Natural killer cell (primary cell): ENCODE data around the gene SCTR. TPM values are rescaled to one million over a fixed set of nuclear protein-coding genes. Genes with fewer than 3 reads are reported as not detected.

Experiments
- ATAC-seq, 3 donors: fragments of 150-1000 bp in 2 of 3; fragments of 200-7000 bp in 1 of 3; cut with Tn5 transposase; 1 replicate in 1 of 3; 2 replicates in 2 of 3; pipeline ENCODE4 v1.10.0; 2021; ENCODE audit warnings: mild to moderate bottlenecking in 2 of 3, moderate library complexity in 2 of 3
- DNase-seq, 2 donors: peaks; one replicate each; pipeline versions ENCODE4 v3.0.0 to v3.0.0-alpha.2; 2013 to 2021; ENCODE audit warnings: mixed read lengths in 1 of 2
- H3K27ac ChIP-seq: one replicate; pipeline ENCODE4 v1.5.1; 2013; ENCODE audit warnings: mild to moderate bottlenecking, low read length
- H3K27me3 ChIP-seq: one replicate; pipeline ENCODE4 v1.6.1; 2013; ENCODE audit warnings: low read length; ENCODE audit not compliant: control insufficient read depth, insufficient read depth
- H3K36me3 ChIP-seq: one replicate; pipeline ENCODE4 v1.6.1; 2013; ENCODE audit warnings: low read length; ENCODE audit not compliant: control insufficient read depth, insufficient read depth
- H3K4me1 ChIP-seq: one replicate; pipeline ENCODE4 v1.6.1; 2013; ENCODE audit warnings: low read length; ENCODE audit not compliant: control insufficient read depth, insufficient read depth
- H3K4me3 ChIP-seq: one replicate; pipeline ENCODE4 v1.5.1; 2013; ENCODE audit warnings: low read length
- H3K9me3 ChIP-seq: one replicate; pipeline ENCODE4 v1.6.1; 2013; ENCODE audit warnings: low read length; ENCODE audit not compliant: control insufficient read depth, insufficient read depth
- H3K27ac Mint-ChIP-seq, 2 donors: one replicate each; pipeline ENCODE4 v1.8.0; 2022; ENCODE audit warnings: mild to moderate bottlenecking in 2 of 2, mixed read lengths in 2 of 2, moderate library complexity in 1 of 2
- H3K27me3 Mint-ChIP-seq, 2 donors: one replicate each; pipeline ENCODE4 v1.8.0; 2022; ENCODE audit warnings: low read depth in 2 of 2, mixed read lengths in 2 of 2
- H3K36me3 Mint-ChIP-seq: one replicate; pipeline ENCODE4 v1.8.0; 2022; ENCODE audit warnings: mixed read lengths
- H3K4me1 Mint-ChIP-seq, 2 donors: one replicate each; pipeline ENCODE4 v1.8.0; 2022; ENCODE audit warnings: mixed read lengths in 2 of 2
- H3K4me3 Mint-ChIP-seq: one replicate; pipeline ENCODE4 v1.8.0; 2022; ENCODE audit warnings: mild to moderate bottlenecking, moderate library complexity, mixed read lengths
- H3K9me3 Mint-ChIP-seq, 2 donors: one replicate each; pipeline ENCODE4 v1.8.0; 2022; ENCODE audit warnings: mixed read lengths in 2 of 2
- WGBS: methylation state at CpG from one replicate; pipeline ENCODE4 v1.1.7; 2013; ENCODE audit warnings: missing lambda C conversion rate; ENCODE audit not compliant: insufficient coverage; 5-methylcytosine and 5-hydroxymethylcytosine counted together
- intact Hi-C: fragments of 100-400 bp; cut with micrococcal nuclease; formaldehyde crosslinking; loops from one replicate; pipeline ENCODE4 v1.14.2; 2022
- total RNA-seq, 4 donors: library from RNA; stranded (reverse); fragments of 120-200 nt in 1 of 4; gene quantifications; one replicate each; pipeline versions ENCODE4 v1.2.3 to v1.2.4, GENCODE V29; 2013 to 2022
- TF ChIP-seq, protein P1 (sequence below): fragments of 200-600 bp; IDR thresholded peaks from one replicate; pipeline ENCODE4 v1.8.0; 2022; ENCODE audit warnings: antibody characterized with exemption

SCTR gene
- total RNA-seq, 3 donors from 2014 or later (not counting 1 experiment from before 2014, with no cell fraction given) = not detected

DNA sequence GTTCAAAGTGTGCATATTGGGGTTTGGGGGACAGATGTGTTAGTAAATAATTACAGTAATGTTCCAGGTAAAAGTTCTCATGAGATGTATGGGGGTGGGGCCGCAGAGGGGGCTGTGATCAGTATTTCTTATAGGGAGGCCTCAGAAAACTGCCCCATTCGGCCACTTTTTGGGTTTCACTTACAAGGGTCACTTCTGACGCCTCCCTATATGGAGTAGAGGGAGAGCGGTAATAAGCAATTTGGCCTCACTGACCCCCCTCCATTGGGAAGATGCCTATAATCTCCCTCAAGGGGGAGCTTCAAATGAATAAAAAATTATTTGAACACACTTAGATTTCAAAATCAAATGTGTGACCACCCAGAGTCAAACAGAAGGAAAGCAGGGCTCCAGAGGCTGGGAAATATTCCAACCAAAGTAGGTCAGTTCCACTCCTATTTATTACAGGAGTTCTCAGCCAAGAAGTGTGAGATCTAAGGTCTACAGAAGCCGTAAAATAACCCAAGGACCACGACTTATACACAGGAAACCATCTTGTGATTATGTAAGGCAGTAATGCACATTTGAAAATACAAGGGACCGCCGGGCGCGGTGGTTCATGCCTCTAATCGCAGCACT is 2.7 kb downstream of the SCTR start:
- no peak for ATAC-seq
- intact Hi-C loops = no loop called here
- no peak overlapping the region for H3K4me3 Mint-ChIP-seq
- H3K4me1 ChIP-seq = no peaks in the 10 kb centered on the region
- peaks cover 38 to 42% of the 10 kb centered on the region in 2 donors for H3K27me3 Mint-ChIP-seq
- H3K4me3 ChIP-seq = no peak overlapping the region
- TF ChIP-seq, protein P1, sequence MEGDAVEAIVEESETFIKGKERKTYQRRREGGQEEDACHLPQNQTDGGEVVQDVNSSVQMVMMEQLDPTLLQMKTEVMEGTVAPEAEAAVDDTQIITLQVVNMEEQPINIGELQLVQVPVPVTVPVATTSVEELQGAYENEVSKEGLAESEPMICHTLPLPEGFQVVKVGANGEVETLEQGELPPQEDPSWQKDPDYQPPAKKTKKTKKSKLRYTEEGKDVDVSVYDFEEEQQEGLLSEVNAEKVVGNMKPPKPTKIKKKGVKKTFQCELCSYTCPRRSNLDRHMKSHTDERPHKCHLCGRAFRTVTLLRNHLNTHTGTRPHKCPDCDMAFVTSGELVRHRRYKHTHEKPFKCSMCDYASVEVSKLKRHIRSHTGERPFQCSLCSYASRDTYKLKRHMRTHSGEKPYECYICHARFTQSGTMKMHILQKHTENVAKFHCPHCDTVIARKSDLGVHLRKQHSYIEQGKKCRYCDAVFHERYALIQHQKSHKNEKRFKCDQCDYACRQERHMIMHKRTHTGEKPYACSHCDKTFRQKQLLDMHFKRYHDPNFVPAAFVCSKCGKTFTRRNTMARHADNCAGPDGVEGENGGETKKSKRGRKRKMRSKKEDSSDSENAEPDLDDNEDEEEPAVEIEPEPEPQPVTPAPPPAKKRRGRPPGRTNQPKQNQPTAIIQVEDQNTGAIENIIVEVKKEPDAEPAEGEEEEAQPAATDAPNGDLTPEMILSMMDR = no peak
- no peak overlapping the region for H3K27ac Mint-ChIP-seq
- H3K4me1 Mint-ChIP-seq = peaks cover 0 to 10% of the 10 kb centered on the region in 2 donors
- DNase-seq = no peak
- no peaks in the 10 kb centered on the region for H3K9me3 Mint-ChIP-seq
- H3K36me3 Mint-ChIP-seq = no peaks in the 10 kb centered on the region
- no peak overlapping the region for H3K27ac ChIP-seq
- no peaks in the 10 kb centered on the region for H3K9me3 ChIP-seq
- WGBS = 78% methylated on average over 9 of the region's 11 CpGs
- H3K36me3 ChIP-seq = no peaks in the 10 kb centered on the region
- H3K27me3 ChIP-seq = no peaks in the 10 kb centered on the region

DNA sequence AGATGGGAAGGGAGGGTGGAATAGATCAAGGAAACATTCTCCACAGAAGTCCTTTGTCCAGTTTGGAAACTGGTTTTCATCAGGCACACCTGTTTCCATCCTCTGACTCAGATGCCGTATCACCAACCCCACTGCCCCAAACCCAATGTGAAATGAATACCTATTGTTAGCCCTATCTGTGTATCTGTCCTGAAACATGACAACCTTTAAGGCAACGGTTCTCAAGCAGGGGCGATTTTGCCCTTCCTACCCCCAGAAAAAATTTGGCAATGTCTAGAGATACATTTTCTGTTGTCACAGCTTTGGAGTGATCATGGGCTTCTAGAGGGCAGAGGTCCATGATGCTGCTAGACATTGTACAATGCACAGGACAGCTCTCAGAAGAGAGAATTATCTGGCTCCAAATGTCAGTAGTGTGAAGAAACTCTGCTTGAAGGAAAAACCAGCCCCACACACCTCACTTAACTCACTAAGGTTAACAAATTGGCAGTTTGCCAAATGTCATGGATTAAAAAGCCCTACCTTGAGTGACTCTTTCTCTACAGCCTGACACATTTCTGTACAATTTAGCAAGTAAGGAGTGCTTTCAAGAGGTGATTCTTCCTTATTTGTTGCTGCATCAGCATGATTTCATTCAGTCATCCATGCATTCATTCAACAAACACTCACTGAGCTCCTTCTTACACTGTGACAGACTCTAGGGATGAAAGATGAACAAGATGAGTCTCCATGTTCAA is 3.4 kb downstream of the SCTR start:
- no peaks in the 10 kb centered on the region for H3K9me3 Mint-ChIP-seq
- ATAC-seq (no peak), DNase-seq (no peak)
- TF ChIP-seq, protein P1 = no peak
- no peak overlapping the region for H3K27ac Mint-ChIP-seq
- 76% methylated on average over 3 of the region's 3 CpGs for WGBS
- H3K4me1 Mint-ChIP-seq = peaks cover 0 to 10% of the 10 kb centered on the region in 2 donors
- H3K4me1 ChIP-seq = no peaks in the 10 kb centered on the region
- H3K4me3 ChIP-seq = no peak overlapping the region
- peaks cover 31 to 35% of the 10 kb centered on the region in 2 donors for H3K27me3 Mint-ChIP-seq
- no peaks in the 10 kb centered on the region for H3K36me3 Mint-ChIP-seq
- intact Hi-C loops = no loop called here
- H3K36me3 ChIP-seq = no peaks in the 10 kb centered on the region
- no peaks in the 10 kb centered on the region for H3K27me3 ChIP-seq
- H3K27ac ChIP-seq = no peak overlapping the region
- H3K4me3 Mint-ChIP-seq = no peak overlapping the region
- no peaks in the 10 kb centered on the region for H3K9me3 ChIP-seq

DNA sequence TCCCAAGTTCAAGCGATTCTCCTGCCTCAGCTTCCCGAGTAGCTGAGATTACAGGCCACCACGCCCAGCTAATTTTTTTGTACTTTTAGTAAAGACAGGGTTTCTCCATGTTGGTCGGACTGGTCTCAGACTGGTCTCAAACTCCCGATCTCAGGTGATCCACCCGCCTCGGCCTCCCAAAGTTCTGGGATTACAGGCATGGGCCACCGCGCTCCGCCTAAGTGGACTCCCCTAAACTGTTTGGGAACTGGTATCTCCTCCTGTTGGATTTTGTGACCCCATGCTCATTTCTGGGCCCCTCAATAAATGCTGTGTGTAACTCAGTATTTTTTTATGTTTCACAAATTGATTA is 5.2 kb downstream of the SCTR start:
- Mint-ChIP-seq H3K4me1 (peaks cover 0 to 10% of the 10 kb centered on the region in 2 donors), H3K9me3 (no peaks in the 10 kb centered on the region), H3K27ac (no peak overlapping the region), H3K4me3 (no peak overlapping the region), H3K36me3 (no peaks in the 10 kb centered on the region), H3K27me3 (peaks cover 17 to 25% of the 10 kb centered on the region in 2 donors)
- ATAC-seq (no peak), DNase-seq (no peak)
- H3K27me3 ChIP-seq = no peaks in the 10 kb centered on the region
- no peak overlapping the region for H3K27ac ChIP-seq
- WGBS = 90% methylated on average over 10 of the region's 10 CpGs
- no peak overlapping the region for H3K4me3 ChIP-seq
- no peaks in the 10 kb centered on the region for H3K4me1 ChIP-seq
- no peaks in the 10 kb centered on the region for H3K9me3 ChIP-seq
- H3K36me3 ChIP-seq = no peaks in the 10 kb centered on the region
- intact Hi-C loops = no loop called here
- TF ChIP-seq, protein P1 = no peak
